ENCODE measurements around the gene TIGD4. TPM values are rescaled to one million over a fixed set of nuclear protein-coding genes. Genes with fewer than 3 reads are reported as not detected.

Gene TIGD4
- total and polyA plus RNA-seq, 4 donors, result 0.33 to 2.1 (median 0.82) TPM

- H3K27ac ChIP-seq (ENCODE audit: low read depth in 1 of 2, low read length in 1 of 2), result no peak overlapping the region
- H3K9ac ChIP-seq (ENCODE audit: insufficient read depth in 1 of 2, low read length in 2 of 2), result no peak overlapping the region
- no peak for DNase-seq
- H3K4me1 ChIP-seq (ENCODE audit: control insufficient read depth in 5 of 5, insufficient read depth in 5 of 5, low read length in 5 of 5), result peaks cover 0 to 15% (median 3%) of the 10 kb centered on the region in 5 donors
- no peaks in the 10 kb centered on the region for H3K27me3 ChIP-seq (ENCODE audit: control insufficient read depth in 3 of 3, insufficient read depth in 3 of 3, low read length in 2 of 3)
- TF ChIP-seq CTCF (IDR thresholded peaks at IDR 0.05; ENCODE audit: control extremely low read depth, extremely low read depth), result no peak
- ATAC-seq (ENCODE audit: insufficient read depth, low FRiP score), result no peak
- no peaks in the 10 kb centered on the region for H3K9me3 ChIP-seq (ENCODE audit: control insufficient read depth in 4 of 4, insufficient read depth in 3 of 4, low read length in 3 of 4)
- WGBS, 2 donors, result 59 to 63% methylated on average over 3 of the region's 3 CpGs
- H3K36me3 ChIP-seq (ENCODE audit: control insufficient read depth in 4 of 4, insufficient read depth in 4 of 4, low read length in 4 of 4), result peaks cover 0 to 5% (median 0%) of the 10 kb centered on the region in 4 donors
- no peak overlapping the region for H3K4me3 ChIP-seq
Measured at GRCh38 chr4:152785639-152786615, 6.4 kb upstream of the TIGD4 start.

- H3K27me3 ChIP-seq (ENCODE audit: control insufficient read depth in 3 of 3, insufficient read depth in 3 of 3, low read length in 2 of 3), result no peaks in the 10 kb centered on the region
- WGBS, 2 donors, result 79 to 84% methylated on average over 4 of the region's 4 CpGs
- H3K9me3 ChIP-seq (ENCODE audit: control insufficient read depth in 4 of 4, insufficient read depth in 3 of 4, low read length in 3 of 4), result no peaks in the 10 kb centered on the region
- no peak overlapping the region for H3K4me3 ChIP-seq
- H3K36me3 ChIP-seq (ENCODE audit: control insufficient read depth in 4 of 4, insufficient read depth in 4 of 4, low read length in 4 of 4), result peaks cover 0 to 5% (median 0%) of the 10 kb centered on the region in 4 donors
- H3K9ac ChIP-seq (ENCODE audit: insufficient read depth in 1 of 2, low read length in 2 of 2), result no peak overlapping the region
- ATAC-seq (ENCODE audit: insufficient read depth, low FRiP score) (no peak), DNase-seq (peak in 1 of 3 donors; percentile 15)
- peaks cover 0 to 18% (median 3%) of the 10 kb centered on the region in 5 donors for H3K4me1 ChIP-seq (ENCODE audit: control insufficient read depth in 5 of 5, insufficient read depth in 5 of 5, low read length in 5 of 5)
- H3K27ac ChIP-seq (ENCODE audit: low read depth in 1 of 2, low read length in 1 of 2), result no peak overlapping the region
- no peak for TF ChIP-seq CTCF (IDR thresholded peaks at IDR 0.05; ENCODE audit: control extremely low read depth, extremely low read depth)
Measured at GRCh38 chr4:152784490-152785350, 5.2 kb upstream of the TIGD4 start.

GRCh38 chr4:152780267-152780778 lies 793 bp upstream of the TIGD4 start:
- peak overlapping the region; percentile 76 to 89 for H3K9ac ChIP-seq (ENCODE audit: insufficient read depth in 1 of 2, low read length in 2 of 2)
- ATAC-seq (ENCODE audit: insufficient read depth, low FRiP score) (peak; percentile 1), DNase-seq (peak in 1 of 3 donors; percentile 48)
- H3K27me3 ChIP-seq (ENCODE audit: control insufficient read depth in 3 of 3, insufficient read depth in 3 of 3, low read length in 2 of 3), result peaks cover 0 to 6% (median 2%) of the 10 kb centered on the region in 3 donors
- TF ChIP-seq CTCF (IDR thresholded peaks at IDR 0.05; ENCODE audit: control extremely low read depth, extremely low read depth), result no peak
- H3K27ac ChIP-seq (ENCODE audit: low read depth in 1 of 2, low read length in 1 of 2), result peak overlapping the region; percentile 86 to 90
- peaks cover 0 to 25% (median 3%) of the 10 kb centered on the region in 5 donors for H3K4me1 ChIP-seq (ENCODE audit: control insufficient read depth in 5 of 5, insufficient read depth in 5 of 5, low read length in 5 of 5)
- H3K36me3 ChIP-seq (ENCODE audit: control insufficient read depth in 4 of 4, insufficient read depth in 4 of 4, low read length in 4 of 4), result peaks cover 0 to 5% (median 0%) of the 10 kb centered on the region in 4 donors
- peak overlapping the region; percentile 63 for H3K4me3 ChIP-seq
- H3K9me3 ChIP-seq (ENCODE audit: control insufficient read depth in 4 of 4, insufficient read depth in 3 of 4, low read length in 3 of 4), result no peaks in the 10 kb centered on the region
- 4 to 6% methylated on average over 13 to 14 of the region's 14 CpGs for WGBS, 2 donors
